HepG2 (cell line): ENCODE results near the gene ABHD6. TPM values are rescaled to one million over a fixed set of nuclear protein-coding genes. Genes with fewer than 3 reads are reported as not detected.

Experiments used
- ATAC-seq: fragments of 200-7000 bp; cut with Tn5 transposase; 3 replicates; pipeline ENCODE4 v1.9.1; 2020; ENCODE audit warnings: mild to moderate bottlenecking, moderate library complexity
- BruUV-seq: library from RNA; stranded (reverse); fragments of 400-500 nt; replicated peaks from 2 replicates; lab custom pipeline; 2021; lab: Mats Ljungman, UMichigan
- CTCF ChIA-PET: fragments of 300-600 bp; formaldehyde crosslinking; extraction: SDS; loops from one replicate; lab custom pipeline; 2021; ENCODE audit warnings: low total read pairs, inconsistent platforms, low intra/inter-chr PET ratio; lab: Yijun Ruan, JAX
- POLR2A ChIA-PET: fragments of 350-600 bp; sonication (Branson Sonifier 250); formaldehyde crosslinking; loops from one replicate; lab custom pipeline; 2020; ENCODE audit warnings: antibody characterized with exemption, inconsistent platforms; lab: Yijun Ruan, JAX
- DNase-seq: peaks from one replicate; pipeline ENCODE4 v3.0.0-alpha.2; 2015; ENCODE audit warnings: low spot score
- FAIRE-seq: peaks from 3 replicates; lab custom pipeline; 2011; peaks lifted over from hg19 to GRCh38; lab: Jason Lieb, UNC
- H2AFZ ChIP-seq: one replicate; pipeline ENCODE4 v1.6.1; 2011; ENCODE audit warnings: low read length, inconsistent platforms
- H3K27ac ChIP-seq: fragments of 300-600 bp; 3 replicates; pipeline ENCODE4 v1.8.0; 2011; ENCODE audit warnings: mixed run types, mild to moderate bottlenecking, mixed read lengths, low read length, inconsistent platforms; ENCODE audit not compliant: insufficient read depth; ENCODE audit errors: extremely low read length
- H3K27me3 ChIP-seq, 2 experiments: fragments of 200-600 bp in 1 of 2; 2 replicates in 1 of 2; 3 replicates in 1 of 2; pipeline versions ENCODE4 v1.6.0 to v1.8.0; 2011; ENCODE audit warnings: low read length in 2 of 2, mild to moderate bottlenecking in 2 of 2, moderate library complexity in 2 of 2, inconsistent platforms in 1 of 2; ENCODE audit not compliant: insufficient read depth in 2 of 2, control insufficient read depth in 1 of 2
- H3K36me3 ChIP-seq, 2 experiments: fragments of 200-600 bp in 1 of 2; replicated peaks in 1 of 2; 2 replicates in 1 of 2; 3 replicates in 1 of 2; pipeline versions ENCODE4 v1.5.1 to v1.8.0; 2011; ENCODE audit warnings: low read length in 2 of 2, inconsistent platforms in 1 of 2; ENCODE audit not compliant: insufficient read depth in 2 of 2, control insufficient read depth in 1 of 2
- H3K4me1 ChIP-seq: 2 replicates; pipeline ENCODE4 v1.5.1; 2012; ENCODE audit warnings: low read length, inconsistent platforms; ENCODE audit not compliant: insufficient read depth
- H3K4me2 ChIP-seq: 2 replicates; pipeline ENCODE4 v1.6.0; 2011; ENCODE audit warnings: low read depth, low read length, inconsistent platforms
- H3K4me3 ChIP-seq, 3 experiments: fragments of 200-600 bp in 1 of 3; sonication (generic), shearing (Covaris generic) in 1 of 3; replicated peaks in 1 of 3; 2 replicates each; pipeline ENCODE4 v1.5.1; 2011 to 2016; ENCODE audit warnings: low read length in 3 of 3, inconsistent platforms in 2 of 3, low read depth in 2 of 3, mild to moderate bottlenecking in 2 of 3, control low read depth in 1 of 3, mixed read lengths in 1 of 3; ENCODE audit not compliant: insufficient read depth in 1 of 3
- H3K79me2 ChIP-seq: one replicate; pipeline ENCODE4 v1.6.1; 2011; ENCODE audit warnings: low read length, inconsistent platforms; ENCODE audit not compliant: insufficient read depth
- H3K9ac ChIP-seq: 2 replicates; pipeline ENCODE4 v1.6.0; 2011; ENCODE audit warnings: mild to moderate bottlenecking, low read depth, low read length, inconsistent platforms; ENCODE audit not compliant: insufficient read depth
- H3K9me3 ChIP-seq: 2 replicates; pipeline ENCODE4 v1.5.1; 2012; ENCODE audit warnings: mild to moderate bottlenecking, low read length
- H4K20me1 ChIP-seq: 2 replicates; pipeline ENCODE4 v1.6.0; 2011; ENCODE audit warnings: inconsistent platforms, mild to moderate bottlenecking, low read length, moderate library complexity; ENCODE audit not compliant: insufficient read depth
- GATAD2A ChIP-seq: IDR thresholded peaks from 2 replicates; pipeline ENCODE4 v1.6.1; 2016
- RFXANK ChIP-seq: IDR thresholded peaks from 2 replicates; pipeline ENCODE4 v1.6.1; 2016
- SIX4 ChIP-seq: sonication (generic); formaldehyde crosslinking; IDR thresholded peaks from 2 replicates; pipeline ENCODE4 v1.4.0; 2020; ENCODE audit warnings: missing genetic modification reagents
- SPEN ChIP-seq: sonication (generic); formaldehyde crosslinking; IDR thresholded peaks from 2 replicates; pipeline ENCODE4 v1.5.1; 2020; ENCODE audit warnings: low read depth, mild to moderate bottlenecking, missing genetic modification reagents
- ZNF549 ChIP-seq: sonication (generic); formaldehyde crosslinking; IDR thresholded peaks from 2 replicates; pipeline ENCODE4 v1.5.0; 2020; ENCODE audit warnings: missing genetic modification reagents
- ZNF724P ChIP-seq: sonication (generic); formaldehyde crosslinking; IDR thresholded peaks from 2 replicates; pipeline ENCODE4 v1.8.0; 2022; ENCODE audit warnings: missing genetic modification reagents, borderline replicate concordance
- WGBS: methylation state at CpG from one replicate; pipeline ENCODE4 v1.1.6; 2017; ENCODE audit warnings: low lambda C conversion rate; 5-methylcytosine and 5-hydroxymethylcytosine counted together
- in situ Hi-C: cut with HindIII; loops from 2 replicates; pipeline ENCODE4 v1.10.0; 2017; ENCODE audit warnings: low pct_unique_long_range_greater_than_20kb; ENCODE audit not compliant: extremely low pct_ligation_motif_present
- intact Hi-C: fragments of 100-400 bp; cut with micrococcal nuclease; formaldehyde crosslinking; loops from one replicate; pipeline ENCODE4 v1.10.0; 2022; ENCODE audit not compliant: unreplicated experiment
- polyA plus RNA-seq, 8 experiments: library from polyadenylated mRNA; depleted of rRNA in 3 of 8; stranded (reverse) in 7 of 8; unstranded in 1 of 8; fragments of >200 nt; fragmentation: Illumina TruSeq in 4 of 8; extraction: Trizol in 4 of 8; gene quantifications; 2 replicates each; pipeline versions ENCODE4 v1.2.1 to v1.2.3, GENCODE V29; 2011 to 2016; ENCODE audit warnings: low read depth in 4 of 8, missing spikeins in 1 of 8, mixed read lengths in 1 of 8; ENCODE audit not compliant: insufficient read depth in 1 of 8
- total RNA-seq, 5 experiments: library from RNA; depleted of rRNA; stranded (reverse); fragments of >200 nt; fragmentation: Illumina TruSeq; extraction: Trizol; gene quantifications; 2 replicates each; pipeline ENCODE4 v1.2.3, GENCODE V29; 2016; ENCODE audit warnings: low read depth in 1 of 5
- TF ChIP-seq, protein P1 (sequence below): sonication (generic); formaldehyde crosslinking; IDR thresholded peaks from 2 replicates; pipeline ENCODE4 v1.4.0; 2020; ENCODE audit warnings: missing genetic modification reagents, mild to moderate bottlenecking, borderline replicate concordance
- TF ChIP-seq, protein P2 (sequence below): sonication (generic); formaldehyde crosslinking; IDR thresholded peaks from 2 replicates; pipeline ENCODE4 v1.4.0; 2020; ENCODE audit warnings: missing genetic modification reagents
- TF ChIP-seq, protein P3 (sequence below): sonication (generic); formaldehyde crosslinking; IDR thresholded peaks from 2 replicates; pipeline ENCODE4 v1.5.0; 2020; ENCODE audit warnings: mild to moderate bottlenecking, missing genetic modification reagents, borderline replicate concordance

ABHD6 gene
- total and polyA plus RNA-seq, 2 of the 13 experiments (the other 11 are each of a cell fraction or from before 2014, with no cell fraction given) = 9.0 to 17.2 TPM

DNA sequence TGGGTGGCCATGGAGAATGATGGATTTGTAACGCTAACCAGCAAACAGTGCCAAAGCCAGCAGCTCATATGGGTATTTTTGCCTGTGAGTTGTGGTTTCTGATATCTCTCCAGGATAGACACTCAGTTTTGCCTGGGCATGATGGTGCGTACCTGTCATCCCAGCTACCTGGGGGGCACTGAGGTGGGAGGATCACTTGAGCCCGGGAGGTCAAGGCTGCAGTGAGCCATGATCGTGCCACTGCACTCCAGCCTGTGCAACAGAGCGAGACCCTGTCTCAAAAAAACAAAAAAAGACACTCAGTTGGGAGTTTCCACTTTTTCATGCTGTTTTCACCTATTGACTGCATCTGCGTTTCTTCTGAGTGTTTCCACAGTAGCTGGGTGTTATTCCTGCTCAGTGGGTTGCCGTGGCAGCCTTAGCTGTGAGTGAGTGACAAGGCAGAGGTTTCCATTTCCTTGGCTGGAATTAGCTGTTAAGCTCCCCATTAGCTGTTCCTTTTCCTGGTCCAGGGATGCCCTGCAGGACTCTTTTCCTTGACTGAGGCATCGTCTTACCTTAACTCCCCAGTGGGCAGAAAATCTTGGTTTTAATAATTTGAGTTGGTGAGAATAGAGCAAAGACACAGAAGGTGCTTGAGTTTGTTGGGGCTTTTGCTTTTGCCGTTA, 54.2 kb downstream of the ABHD6 start:
- Histone ChIP-seq H3K27me3 (no peaks in the 10 kb centered on the region), H3K79me2 (no peaks in the 10 kb centered on the region), H4K20me1 (no peaks in the 10 kb centered on the region), H3K4me3 (no peak overlapping the region), H3K4me1 (peaks cover 18% of the 10 kb centered on the region), H3K9me3 (no peaks in the 10 kb centered on the region), H3K27ac (no peak overlapping the region), H3K9ac (no peak overlapping the region), H3K4me2 (no peak overlapping the region), H3K36me3 (peaks cover 0 to 2% of the 10 kb centered on the region in 2 experiments; a peak in 3 of 5 replicates), H2AFZ (no peak overlapping the region)
- DNase-seq (no peak), FAIRE-seq (no peak), ATAC-seq (no peak)
- in situ Hi-C loops = no loop called here
- ChIA-PET POLR2A (interaction anchor here (0.9 kb wide), 1 partner anchor 14 kb away, joined by 3 read pairs; the partner anchor contains the start of genes HTD2 and RPP14), CTCF (no interaction called here)
- intact Hi-C loops = no loop called here
- no TSS peak for BruUV-seq
- WGBS = 89% methylated on average over 8 of the region's 9 CpGs
- TF ChIP-seq, protein P1, sequence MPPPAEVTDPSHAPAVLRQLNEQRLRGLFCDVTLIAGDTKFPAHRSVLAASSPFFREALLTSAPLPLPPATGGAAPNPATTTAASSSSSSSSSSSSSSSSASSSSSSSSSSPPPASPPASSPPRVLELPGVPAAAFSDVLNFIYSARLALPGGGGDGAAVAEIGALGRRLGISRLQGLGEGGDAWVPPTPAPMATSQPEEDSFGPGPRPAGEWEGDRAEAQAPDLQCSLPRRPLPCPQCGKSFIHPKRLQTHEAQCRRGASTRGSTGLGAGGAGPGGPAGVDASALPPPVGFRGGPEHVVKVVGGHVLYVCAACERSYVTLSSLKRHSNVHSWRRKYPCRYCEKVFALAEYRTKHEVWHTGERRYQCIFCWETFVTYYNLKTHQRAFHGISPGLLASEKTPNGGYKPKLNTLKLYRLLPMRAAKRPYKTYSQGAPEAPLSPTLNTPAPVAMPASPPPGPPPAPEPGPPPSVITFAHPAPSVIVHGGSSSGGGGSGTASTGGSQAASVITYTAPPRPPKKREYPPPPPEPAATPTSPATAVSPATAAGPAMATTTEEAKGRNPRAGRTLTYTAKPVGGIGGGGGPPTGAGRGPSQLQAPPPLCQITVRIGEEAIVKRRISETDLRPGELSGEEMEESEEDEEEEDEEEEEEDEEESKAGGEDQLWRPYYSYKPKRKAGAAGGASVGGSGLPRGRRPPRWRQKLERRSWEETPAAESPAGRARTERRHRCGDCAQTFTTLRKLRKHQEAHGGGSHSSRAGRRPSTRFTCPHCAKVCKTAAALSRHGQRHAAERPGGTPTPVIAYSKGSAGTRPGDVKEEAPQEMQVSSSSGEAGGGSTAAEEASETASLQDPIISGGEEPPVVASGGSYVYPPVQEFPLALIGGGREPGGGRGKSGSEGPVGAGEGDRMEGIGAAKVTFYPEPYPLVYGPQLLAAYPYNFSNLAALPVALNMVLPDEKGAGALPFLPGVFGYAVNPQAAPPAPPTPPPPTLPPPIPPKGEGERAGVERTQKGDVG = no peak
- TF ChIP-seq ZNF549 (CRISPR knock-in tag) = no peak
- TF ChIP-seq ZNF724P (CRISPR knock-in tag) = no peak
- TF ChIP-seq SIX4 (CRISPR knock-in tag) = no peak
- TF ChIP-seq, protein P2, sequence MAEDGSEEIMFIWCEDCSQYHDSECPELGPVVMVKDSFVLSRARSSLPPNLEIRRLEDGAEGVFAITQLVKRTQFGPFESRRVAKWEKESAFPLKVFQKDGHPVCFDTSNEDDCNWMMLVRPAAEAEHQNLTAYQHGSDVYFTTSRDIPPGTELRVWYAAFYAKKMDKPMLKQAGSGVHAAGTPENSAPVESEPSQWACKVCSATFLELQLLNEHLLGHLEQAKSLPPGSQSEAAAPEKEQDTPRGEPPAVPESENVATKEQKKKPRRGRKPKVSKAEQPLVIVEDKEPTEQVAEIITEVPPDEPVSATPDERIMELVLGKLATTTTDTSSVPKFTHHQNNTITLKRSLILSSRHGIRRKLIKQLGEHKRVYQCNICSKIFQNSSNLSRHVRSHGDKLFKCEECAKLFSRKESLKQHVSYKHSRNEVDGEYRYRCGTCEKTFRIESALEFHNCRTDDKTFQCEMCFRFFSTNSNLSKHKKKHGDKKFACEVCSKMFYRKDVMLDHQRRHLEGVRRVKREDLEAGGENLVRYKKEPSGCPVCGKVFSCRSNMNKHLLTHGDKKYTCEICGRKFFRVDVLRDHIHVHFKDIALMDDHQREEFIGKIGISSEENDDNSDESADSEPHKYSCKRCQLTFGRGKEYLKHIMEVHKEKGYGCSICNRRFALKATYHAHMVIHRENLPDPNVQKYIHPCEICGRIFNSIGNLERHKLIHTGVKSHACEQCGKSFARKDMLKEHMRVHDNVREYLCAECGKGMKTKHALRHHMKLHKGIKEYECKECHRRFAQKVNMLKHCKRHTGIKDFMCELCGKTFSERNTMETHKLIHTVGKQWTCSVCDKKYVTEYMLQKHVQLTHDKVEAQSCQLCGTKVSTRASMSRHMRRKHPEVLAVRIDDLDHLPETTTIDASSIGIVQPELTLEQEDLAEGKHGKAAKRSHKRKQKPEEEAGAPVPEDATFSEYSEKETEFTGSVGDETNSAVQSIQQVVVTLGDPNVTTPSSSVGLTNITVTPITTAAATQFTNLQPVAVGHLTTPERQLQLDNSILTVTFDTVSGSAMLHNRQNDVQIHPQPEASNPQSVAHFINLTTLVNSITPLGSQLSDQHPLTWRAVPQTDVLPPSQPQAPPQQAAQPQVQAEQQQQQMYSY (CRISPR knock-in tag) = no peak
- TF ChIP-seq, protein P3, sequence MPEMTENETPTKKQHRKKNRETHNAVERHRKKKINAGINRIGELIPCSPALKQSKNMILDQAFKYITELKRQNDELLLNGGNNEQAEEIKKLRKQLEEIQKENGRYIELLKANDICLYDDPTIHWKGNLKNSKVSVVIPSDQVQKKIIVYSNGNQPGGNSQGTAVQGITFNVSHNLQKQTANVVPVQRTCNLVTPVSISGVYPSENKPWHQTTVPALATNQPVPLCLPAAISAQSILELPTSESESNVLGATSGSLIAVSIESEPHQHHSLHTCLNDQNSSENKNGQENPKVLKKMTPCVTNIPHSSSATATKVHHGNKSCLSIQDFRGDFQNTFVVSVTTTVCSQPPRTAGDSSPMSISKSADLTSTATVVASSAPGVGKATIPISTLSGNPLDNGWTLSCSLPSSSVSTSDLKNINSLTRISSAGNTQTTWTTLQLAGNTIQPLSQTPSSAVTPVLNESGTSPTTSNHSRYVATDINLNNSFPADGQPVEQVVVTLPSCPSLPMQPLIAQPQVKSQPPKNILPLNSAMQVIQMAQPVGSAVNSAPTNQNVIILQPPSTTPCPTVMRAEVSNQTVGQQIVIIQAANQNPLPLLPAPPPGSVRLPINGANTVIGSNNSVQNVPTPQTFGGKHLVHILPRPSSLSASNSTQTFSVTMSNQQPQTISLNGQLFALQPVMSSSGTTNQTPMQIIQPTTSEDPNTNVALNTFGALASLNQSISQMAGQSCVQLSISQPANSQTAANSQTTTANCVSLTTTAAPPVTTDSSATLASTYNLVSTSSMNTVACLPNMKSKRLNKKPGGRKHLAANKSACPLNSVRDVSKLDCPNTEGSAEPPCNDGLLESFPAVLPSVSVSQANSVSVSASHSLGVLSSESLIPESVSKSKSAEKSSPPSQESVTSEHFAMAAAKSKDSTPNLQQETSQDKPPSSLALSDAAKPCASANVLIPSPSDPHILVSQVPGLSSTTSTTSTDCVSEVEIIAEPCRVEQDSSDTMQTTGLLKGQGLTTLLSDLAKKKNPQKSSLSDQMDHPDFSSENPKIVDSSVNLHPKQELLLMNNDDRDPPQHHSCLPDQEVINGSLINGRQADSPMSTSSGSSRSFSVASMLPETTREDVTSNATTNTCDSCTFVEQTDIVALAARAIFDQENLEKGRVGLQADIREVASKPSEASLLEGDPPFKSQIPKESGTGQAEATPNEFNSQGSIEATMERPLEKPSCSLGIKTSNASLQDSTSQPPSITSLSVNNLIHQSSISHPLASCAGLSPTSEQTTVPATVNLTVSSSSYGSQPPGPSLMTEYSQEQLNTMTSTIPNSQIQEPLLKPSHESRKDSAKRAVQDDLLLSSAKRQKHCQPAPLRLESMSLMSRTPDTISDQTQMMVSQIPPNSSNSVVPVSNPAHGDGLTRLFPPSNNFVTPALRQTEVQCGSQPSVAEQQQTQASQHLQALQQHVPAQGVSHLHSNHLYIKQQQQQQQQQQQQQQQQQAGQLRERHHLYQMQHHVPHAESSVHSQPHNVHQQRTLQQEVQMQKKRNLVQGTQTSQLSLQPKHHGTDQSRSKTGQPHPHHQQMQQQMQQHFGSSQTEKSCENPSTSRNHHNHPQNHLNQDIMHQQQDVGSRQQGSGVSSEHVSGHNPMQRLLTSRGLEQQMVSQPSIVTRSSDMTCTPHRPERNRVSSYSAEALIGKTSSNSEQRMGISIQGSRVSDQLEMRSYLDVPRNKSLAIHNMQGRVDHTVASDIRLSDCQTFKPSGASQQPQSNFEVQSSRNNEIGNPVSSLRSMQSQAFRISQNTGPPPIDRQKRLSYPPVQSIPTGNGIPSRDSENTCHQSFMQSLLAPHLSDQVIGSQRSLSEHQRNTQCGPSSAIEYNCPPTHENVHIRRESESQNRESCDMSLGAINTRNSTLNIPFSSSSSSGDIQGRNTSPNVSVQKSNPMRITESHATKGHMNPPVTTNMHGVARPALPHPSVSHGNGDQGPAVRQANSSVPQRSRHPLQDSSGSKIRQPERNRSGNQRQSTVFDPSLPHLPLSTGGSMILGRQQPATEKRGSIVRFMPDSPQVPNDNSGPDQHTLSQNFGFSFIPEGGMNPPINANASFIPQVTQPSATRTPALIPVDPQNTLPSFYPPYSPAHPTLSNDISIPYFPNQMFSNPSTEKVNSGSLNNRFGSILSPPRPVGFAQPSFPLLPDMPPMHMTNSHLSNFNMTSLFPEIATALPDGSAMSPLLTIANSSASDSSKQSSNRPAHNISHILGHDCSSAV (CRISPR knock-in tag) = no peak
- no peak for TF ChIP-seq RFXANK
- no peak for TF ChIP-seq GATAD2A
- no peak for TF ChIP-seq SPEN (CRISPR knock-in tag)
